GM21423 (cell line): ENCODE measurements around the gene DKK2.

Experiments
- ATAC-seq: cut with Tn5 transposase; IDR thresholded peaks from one replicate; pipeline ENCODE4 v1.9.1; 2021; ENCODE audit warnings: mild to moderate bottlenecking, moderate library complexity; ENCODE audit not compliant: unreplicated experiment

Gene DKK2

GRCh38 chr4:107017443-107018343 is 18.4 kb downstream of the DKK2 start:
- ATAC-seq: no peak

- no peak for ATAC-seq
These were observed 24.8 kb downstream of the DKK2 start for GRCh38 chr4:107011312-107011711.

GRCh38 chr4:107009196-107009968 is 26.7 kb downstream of the DKK2 start:
- ATAC-seq: no peak

GRCh38 chr4:107008115-107008514 is 28.0 kb downstream of the DKK2 start:
- no peak for ATAC-seq

GRCh38 chr4:107006218-107006617 is 29.9 kb downstream of the DKK2 start:
- peak; percentile 51 for ATAC-seq

GRCh38 chr4:106996490-106996889 is 39.6 kb downstream of the DKK2 start:
- ATAC-seq: no peak

- no peak for ATAC-seq
These were observed 42.3 kb downstream of the DKK2 start for GRCh38 chr4:106993827-106994226.

- no peak for ATAC-seq
These were observed 48.8 kb downstream of the DKK2 start for GRCh38 chr4:106987311-106987710.

- no peak for ATAC-seq
These were observed 49.6 kb downstream of the DKK2 start for GRCh38 chr4:106986486-106986885.

GRCh38 chr4:106985830-106986229 is 50.3 kb downstream of the DKK2 start:
- ATAC-seq: no peak

GRCh38 chr4:106982711-106983211 is 53.4 kb downstream of the DKK2 start:
- ATAC-seq: no peak

GRCh38 chr4:106981431-106981830 is 54.7 kb downstream of the DKK2 start:
- ATAC-seq: no peak

GRCh38 chr4:106979476-106979875 is 56.6 kb downstream of the DKK2 start:
- ATAC-seq: no peak

- ATAC-seq: no peak
These were observed 57.9 kb downstream of the DKK2 start for GRCh38 chr4:106978046-106978774.

- no peak for ATAC-seq
These were observed 64.5 kb downstream of the DKK2 start for GRCh38 chr4:106971636-106972035.

- no peak for ATAC-seq
These were observed 68.2 kb downstream of the DKK2 start for GRCh38 chr4:106967892-106968291.

- ATAC-seq: no peak
These were observed 82.9 kb downstream of the DKK2 start for GRCh38 chr4:106953036-106953705.

- ATAC-seq: no peak
These were observed 84.2 kb downstream of the DKK2 start for GRCh38 chr4:106951891-106952290.

- ATAC-seq: no peak
These were observed 94.3 kb downstream of the DKK2 start for GRCh38 chr4:106941841-106942240.

- ATAC-seq: no peak
These were observed 105.6 kb downstream of the DKK2 start for GRCh38 chr4:106930522-106930921.

- no peak for ATAC-seq
These were observed 106.9 kb downstream of the DKK2 start for GRCh38 chr4:106929248-106929647.
